Endothelial cell of umbilical vein (primary cell): ENCODE data around the gene TM9SF1.

ENCODE experiments used
- EZH2 ChIP-seq: IDR thresholded peaks from 2 replicates; pipeline ENCODE4 v1.6.1; 2012; ENCODE audit warnings: borderline replicate concordance, low read depth, mild to moderate bottlenecking, moderate library complexity, low read length, inconsistent platforms; ENCODE audit not compliant: severe bottlenecking
- FOS ChIP-seq: IDR thresholded peaks from 2 replicates; pipeline ENCODE4 v1.6.1; 2011; ENCODE audit warnings: mild to moderate bottlenecking, low read length, moderate library complexity, borderline replicate concordance; ENCODE audit not compliant: insufficient read depth
- MYC ChIP-seq: IDR thresholded peaks from one replicate; pipeline ENCODE4 v1.6.1; 2011; ENCODE audit warnings: mild to moderate bottlenecking, low read depth, low read length
- POLR2A ChIP-seq: IDR thresholded peaks from 2 replicates; pipeline ENCODE4 v1.6.1; 2012; ENCODE audit warnings: low read depth, mild to moderate bottlenecking, control low read depth, low read length
- POLR2AphosphoS5 ChIP-seq: IDR thresholded peaks from 2 replicates; pipeline ENCODE4 v1.6.1; 2012; ENCODE audit warnings: low read depth, mild to moderate bottlenecking, control low read depth, low read length, moderate library complexity; ENCODE audit not compliant: insufficient read depth
- TF ChIP-seq, protein P1 (sequence below), 2 donors: IDR thresholded peaks; 1 replicate in 1 of 2; 2 replicates in 1 of 2; pipeline ENCODE4 v1.5.1; 2011; ENCODE audit warnings: low read length in 2 of 2, mild to moderate bottlenecking in 2 of 2, moderate library complexity in 2 of 2, control low read depth in 1 of 2, inconsistent platforms in 1 of 2, low read depth in 1 of 2; ENCODE audit not compliant: insufficient read depth in 1 of 2; ENCODE audit errors: extremely low read depth in 1 of 2
- TF ChIP-seq, protein P2 (sequence below): IDR thresholded peaks from 2 replicates; pipeline ENCODE4 v1.6.1; 2011; ENCODE audit not compliant: insufficient read depth, insufficient read length

DNA sequence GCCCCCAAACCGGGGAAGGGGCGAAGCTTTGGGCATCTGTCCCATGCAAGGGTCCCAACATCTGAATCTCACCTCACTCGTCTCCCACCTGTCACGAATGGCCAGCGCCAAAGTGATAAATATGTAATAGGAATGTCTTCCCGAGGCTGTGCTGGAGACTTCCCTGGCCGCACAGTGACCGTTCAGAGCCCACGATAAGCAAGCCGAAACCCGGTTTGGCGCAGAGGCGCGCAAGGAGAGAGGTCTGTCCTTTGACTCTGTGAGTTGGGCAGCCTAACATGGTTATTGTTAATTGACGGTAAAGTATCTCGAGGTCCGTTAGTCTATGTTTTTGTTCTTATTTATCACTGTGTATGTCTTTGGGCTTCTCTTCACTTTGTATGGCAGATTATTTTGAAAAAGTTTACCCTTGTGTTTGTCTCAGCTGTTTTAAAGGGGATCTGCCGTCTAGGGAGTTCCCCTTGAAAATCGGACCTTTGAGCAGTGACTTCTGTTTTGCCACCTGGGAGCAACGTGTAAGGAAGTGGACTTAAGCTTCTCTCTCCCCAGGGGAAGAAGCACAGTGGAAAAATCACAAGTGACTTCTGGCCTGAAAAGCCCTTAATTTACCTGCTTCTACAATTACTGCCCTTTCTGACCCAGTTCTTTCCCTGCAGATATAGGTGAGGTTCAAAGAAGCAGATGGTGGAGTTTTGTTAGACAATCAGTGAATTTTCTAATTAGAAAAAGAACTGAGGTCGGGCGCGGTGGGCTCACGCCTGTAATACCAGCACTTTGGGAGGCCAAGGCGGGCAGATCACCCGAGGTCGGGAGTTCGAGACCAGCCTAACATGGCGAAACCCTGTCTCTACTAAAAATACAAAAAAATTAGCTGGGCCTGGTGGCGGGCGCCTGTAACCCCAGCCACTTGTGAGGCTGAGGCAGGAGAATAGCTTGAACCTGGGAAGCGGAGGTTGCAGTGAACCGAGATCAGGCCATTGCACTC is 1.1 kb upstream of the TM9SF1 start:
- TF ChIP-seq POLR2A = no peak
- TF ChIP-seq, protein P1, sequence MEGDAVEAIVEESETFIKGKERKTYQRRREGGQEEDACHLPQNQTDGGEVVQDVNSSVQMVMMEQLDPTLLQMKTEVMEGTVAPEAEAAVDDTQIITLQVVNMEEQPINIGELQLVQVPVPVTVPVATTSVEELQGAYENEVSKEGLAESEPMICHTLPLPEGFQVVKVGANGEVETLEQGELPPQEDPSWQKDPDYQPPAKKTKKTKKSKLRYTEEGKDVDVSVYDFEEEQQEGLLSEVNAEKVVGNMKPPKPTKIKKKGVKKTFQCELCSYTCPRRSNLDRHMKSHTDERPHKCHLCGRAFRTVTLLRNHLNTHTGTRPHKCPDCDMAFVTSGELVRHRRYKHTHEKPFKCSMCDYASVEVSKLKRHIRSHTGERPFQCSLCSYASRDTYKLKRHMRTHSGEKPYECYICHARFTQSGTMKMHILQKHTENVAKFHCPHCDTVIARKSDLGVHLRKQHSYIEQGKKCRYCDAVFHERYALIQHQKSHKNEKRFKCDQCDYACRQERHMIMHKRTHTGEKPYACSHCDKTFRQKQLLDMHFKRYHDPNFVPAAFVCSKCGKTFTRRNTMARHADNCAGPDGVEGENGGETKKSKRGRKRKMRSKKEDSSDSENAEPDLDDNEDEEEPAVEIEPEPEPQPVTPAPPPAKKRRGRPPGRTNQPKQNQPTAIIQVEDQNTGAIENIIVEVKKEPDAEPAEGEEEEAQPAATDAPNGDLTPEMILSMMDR (IDR thresholded peaks at IDR 0.05; ENCODE audit: extremely low read depth in 1 of 2, insufficient read depth in 1 of 2, low read depth in 1 of 2, low read length in 2 of 2) = no peak
- TF ChIP-seq, protein P2, sequence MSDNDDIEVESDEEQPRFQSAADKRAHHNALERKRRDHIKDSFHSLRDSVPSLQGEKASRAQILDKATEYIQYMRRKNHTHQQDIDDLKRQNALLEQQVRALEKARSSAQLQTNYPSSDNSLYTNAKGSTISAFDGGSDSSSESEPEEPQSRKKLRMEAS = no peak
- no peak for TF ChIP-seq FOS
- no peak for TF ChIP-seq POLR2AphosphoS5
- no peak for TF ChIP-seq EZH2
- TF ChIP-seq MYC = no peak
